PFSK-1 (cell line): ENCODE results near the gene SLC37A4.

Source experiments
- FOXP2 ChIP-seq: optimal IDR thresholded peaks from 2 replicates; pipeline ENCODE3; 2011; ENCODE audit warnings: borderline replicate concordance, control low read depth, inconsistent platforms; ENCODE audit not compliant: insufficient read depth; ENCODE audit errors: extremely low read length, extremely low read depth
- POLR2AphosphoS5 ChIP-seq: IDR thresholded peaks from 2 replicates; pipeline ENCODE4 v1.6.1; 2012; ENCODE audit warnings: low read depth, mild to moderate bottlenecking, control low read depth, low read length, moderate library complexity
- SIN3A ChIP-seq: IDR thresholded peaks from 2 replicates; pipeline ENCODE4 v1.6.1; 2012; ENCODE audit warnings: mild to moderate bottlenecking, low read length, moderate library complexity, borderline replicate concordance; ENCODE audit not compliant: insufficient read depth
- TAF1 ChIP-seq: IDR thresholded peaks from 2 replicates; pipeline ENCODE4 v1.6.1; 2012; ENCODE audit warnings: low read length, control low read depth, borderline replicate concordance; ENCODE audit not compliant: insufficient read depth
- TF ChIP-seq, protein P1 (sequence below), 2 experiments: IDR thresholded peaks; 2 replicates each; pipeline versions ENCODE4 v1.6.1 to v1.8.0; 2011 to 2012; ENCODE audit warnings: low read depth in 2 of 2, low read length in 2 of 2, control low read depth in 1 of 2, inconsistent platforms in 1 of 2, mild to moderate bottlenecking in 1 of 2, moderate library complexity in 1 of 2; ENCODE audit not compliant: insufficient read depth in 1 of 2

The SLC37A4 gene

DNA sequence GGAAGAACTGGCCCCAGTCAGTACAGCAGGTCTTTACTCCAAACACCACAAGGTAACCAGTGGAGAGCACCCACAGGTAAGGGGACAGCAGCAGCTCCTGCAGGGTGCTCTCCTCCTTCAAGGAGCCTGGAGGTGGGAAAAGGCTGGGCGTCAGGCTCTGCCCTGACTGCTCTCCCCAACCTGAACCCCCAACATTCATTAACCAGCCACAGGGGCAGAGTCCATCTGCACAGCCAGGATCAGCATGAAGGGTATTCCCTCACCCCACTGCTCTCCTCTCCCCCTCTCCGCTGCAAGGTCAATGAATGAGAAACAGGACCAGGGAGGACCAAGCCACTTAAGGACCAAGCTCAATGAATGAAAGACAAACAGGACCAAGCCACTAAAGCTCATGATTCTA is 3.7 kb downstream of the SLC37A4 start:
- no peak for TF ChIP-seq SIN3A

DNA sequence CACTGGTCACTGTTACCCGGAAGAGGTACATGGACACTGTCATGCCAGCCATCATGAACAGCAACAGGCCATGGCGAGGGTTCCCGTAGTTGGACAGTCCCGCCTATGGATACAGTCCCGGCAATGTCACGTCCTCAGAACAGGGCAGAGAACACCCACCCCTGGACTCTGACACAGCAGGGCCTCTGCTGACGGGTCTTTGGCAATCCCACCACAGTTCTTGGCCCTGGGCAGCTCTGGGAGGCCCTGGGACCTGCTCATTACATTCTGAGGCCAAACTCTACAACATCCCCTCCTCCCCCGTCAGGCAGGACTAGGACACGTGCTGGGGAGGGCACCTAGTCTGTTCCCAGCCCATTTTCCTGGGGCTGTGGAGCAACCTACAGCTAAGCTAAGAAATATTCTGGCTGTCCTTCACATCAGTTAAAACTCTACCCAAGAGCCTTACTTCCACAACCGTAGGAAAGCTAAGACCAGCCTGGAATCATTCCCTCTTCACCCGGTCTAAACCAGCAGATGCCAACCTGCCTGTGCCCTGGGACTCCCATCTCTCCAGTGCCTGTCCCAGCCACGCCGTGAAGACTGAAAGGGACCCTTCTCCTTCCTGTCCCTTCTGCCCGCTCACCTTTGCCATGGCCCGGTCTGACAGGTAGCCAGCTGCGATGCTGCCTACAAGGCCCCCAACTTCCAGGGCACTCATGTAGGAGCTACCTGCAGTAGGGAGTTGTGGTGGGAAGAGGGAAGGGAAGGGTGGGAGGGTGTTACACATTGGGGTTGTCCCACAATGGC is 4.5 kb downstream of the SLC37A4 start:
- TF ChIP-seq, protein P1, sequence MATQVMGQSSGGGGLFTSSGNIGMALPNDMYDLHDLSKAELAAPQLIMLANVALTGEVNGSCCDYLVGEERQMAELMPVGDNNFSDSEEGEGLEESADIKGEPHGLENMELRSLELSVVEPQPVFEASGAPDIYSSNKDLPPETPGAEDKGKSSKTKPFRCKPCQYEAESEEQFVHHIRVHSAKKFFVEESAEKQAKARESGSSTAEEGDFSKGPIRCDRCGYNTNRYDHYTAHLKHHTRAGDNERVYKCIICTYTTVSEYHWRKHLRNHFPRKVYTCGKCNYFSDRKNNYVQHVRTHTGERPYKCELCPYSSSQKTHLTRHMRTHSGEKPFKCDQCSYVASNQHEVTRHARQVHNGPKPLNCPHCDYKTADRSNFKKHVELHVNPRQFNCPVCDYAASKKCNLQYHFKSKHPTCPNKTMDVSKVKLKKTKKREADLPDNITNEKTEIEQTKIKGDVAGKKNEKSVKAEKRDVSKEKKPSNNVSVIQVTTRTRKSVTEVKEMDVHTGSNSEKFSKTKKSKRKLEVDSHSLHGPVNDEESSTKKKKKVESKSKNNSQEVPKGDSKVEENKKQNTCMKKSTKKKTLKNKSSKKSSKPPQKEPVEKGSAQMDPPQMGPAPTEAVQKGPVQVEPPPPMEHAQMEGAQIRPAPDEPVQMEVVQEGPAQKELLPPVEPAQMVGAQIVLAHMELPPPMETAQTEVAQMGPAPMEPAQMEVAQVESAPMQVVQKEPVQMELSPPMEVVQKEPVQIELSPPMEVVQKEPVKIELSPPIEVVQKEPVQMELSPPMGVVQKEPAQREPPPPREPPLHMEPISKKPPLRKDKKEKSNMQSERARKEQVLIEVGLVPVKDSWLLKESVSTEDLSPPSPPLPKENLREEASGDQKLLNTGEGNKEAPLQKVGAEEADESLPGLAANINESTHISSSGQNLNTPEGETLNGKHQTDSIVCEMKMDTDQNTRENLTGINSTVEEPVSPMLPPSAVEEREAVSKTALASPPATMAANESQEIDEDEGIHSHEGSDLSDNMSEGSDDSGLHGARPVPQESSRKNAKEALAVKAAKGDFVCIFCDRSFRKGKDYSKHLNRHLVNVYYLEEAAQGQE (IDR thresholded peaks at IDR 0.05; ENCODE audit: insufficient read depth in 1 of 2, low read depth in 2 of 2, low read length in 2 of 2), result no peak
- TF ChIP-seq POLR2AphosphoS5 (no peak), TAF1 (no peak), SIN3A (no peak), FOXP2 (no peak)

DNA sequence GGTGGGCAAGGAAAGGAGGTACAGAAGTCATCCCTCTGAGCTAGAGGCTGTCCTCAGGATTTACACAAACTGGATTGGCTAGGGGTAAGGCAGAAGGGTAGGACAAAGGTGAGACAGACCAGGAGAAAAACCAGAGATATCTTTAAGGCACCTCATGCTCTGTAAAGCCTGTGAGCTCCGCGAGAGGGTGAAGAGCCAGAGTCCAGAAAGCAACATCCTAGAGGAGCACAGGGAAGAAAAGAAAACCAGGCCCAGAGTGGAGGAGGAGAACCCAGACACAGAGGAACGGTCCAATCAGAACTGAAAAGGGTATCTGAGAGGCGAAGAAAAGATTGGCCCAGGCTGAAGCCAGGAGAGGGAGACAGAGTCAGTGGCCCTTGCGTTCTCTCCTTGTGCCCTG is 5.1 kb downstream of the SLC37A4 start:
- no peak for TF ChIP-seq POLR2AphosphoS5
- TF ChIP-seq, protein P1 (IDR thresholded peaks at IDR 0.05; ENCODE audit: insufficient read depth in 1 of 2, low read depth in 2 of 2, low read length in 2 of 2), result no peak

GRCh38 chr11:119025099-119025473 is 5.6 kb downstream of the SLC37A4 start:
- TF ChIP-seq, protein P1 (IDR thresholded peaks at IDR 0.05; ENCODE audit: insufficient read depth in 1 of 2, low read depth in 2 of 2, low read length in 2 of 2), result no peak
- TF ChIP-seq SIN3A (no peak), FOXP2 (no peak)

DNA sequence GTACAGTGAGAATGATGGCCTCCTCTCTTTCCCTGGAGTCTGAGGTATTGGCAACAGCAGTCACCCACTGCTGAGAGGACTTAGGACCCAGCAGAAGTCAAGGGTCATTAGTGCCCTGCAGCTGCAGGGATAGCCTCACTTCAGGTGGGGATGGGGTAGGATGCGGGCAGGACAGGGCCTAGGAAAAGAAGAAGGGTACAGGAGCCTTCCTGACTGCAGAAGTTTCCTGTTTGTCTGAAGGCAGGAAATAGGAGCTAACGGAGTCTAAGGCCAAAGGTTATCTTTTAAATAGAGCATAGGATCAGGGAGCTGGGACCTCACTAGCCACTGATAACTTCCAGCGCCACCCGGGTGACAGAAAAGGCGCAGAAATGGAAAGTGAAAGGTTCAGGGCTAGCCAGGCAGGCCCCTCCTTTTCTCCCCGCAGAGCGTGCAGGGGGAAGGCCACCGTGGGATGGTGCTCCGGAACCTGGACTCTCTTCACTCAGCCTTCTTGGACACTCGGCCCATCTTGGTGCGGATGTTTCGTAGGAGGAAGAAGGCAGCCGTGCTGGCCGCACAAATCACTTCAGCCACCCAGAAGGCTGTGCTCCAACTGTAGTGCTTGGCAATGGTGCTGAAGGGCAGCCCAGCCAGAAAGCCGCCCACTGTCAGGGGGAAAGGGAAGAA is 6.1 kb downstream of the SLC37A4 start:
- TF ChIP-seq SIN3A (no peak), POLR2AphosphoS5 (no peak), FOXP2 (no peak), TAF1 (no peak)
- TF ChIP-seq, protein P1 (IDR thresholded peaks at IDR 0.05; ENCODE audit: insufficient read depth in 1 of 2, low read depth in 2 of 2, low read length in 2 of 2), result no peak
